Smooth muscle cell of bladder (primary cell): ENCODE data around the gene ERGIC3. TPM values are rescaled to one million over a fixed set of nuclear protein-coding genes. Genes with fewer than 3 reads are reported as not detected.

Experiments
- total RNA-seq: library from RNA; depleted of rRNA; stranded (reverse); fragments of >200 nt; gene quantifications from 2 replicates; pipeline ENCODE4 v1.2.3, GENCODE V29; 2014

Gene ERGIC3
- total RNA-seq, result 444 and 536 TPM in 2 replicates

DNA sequence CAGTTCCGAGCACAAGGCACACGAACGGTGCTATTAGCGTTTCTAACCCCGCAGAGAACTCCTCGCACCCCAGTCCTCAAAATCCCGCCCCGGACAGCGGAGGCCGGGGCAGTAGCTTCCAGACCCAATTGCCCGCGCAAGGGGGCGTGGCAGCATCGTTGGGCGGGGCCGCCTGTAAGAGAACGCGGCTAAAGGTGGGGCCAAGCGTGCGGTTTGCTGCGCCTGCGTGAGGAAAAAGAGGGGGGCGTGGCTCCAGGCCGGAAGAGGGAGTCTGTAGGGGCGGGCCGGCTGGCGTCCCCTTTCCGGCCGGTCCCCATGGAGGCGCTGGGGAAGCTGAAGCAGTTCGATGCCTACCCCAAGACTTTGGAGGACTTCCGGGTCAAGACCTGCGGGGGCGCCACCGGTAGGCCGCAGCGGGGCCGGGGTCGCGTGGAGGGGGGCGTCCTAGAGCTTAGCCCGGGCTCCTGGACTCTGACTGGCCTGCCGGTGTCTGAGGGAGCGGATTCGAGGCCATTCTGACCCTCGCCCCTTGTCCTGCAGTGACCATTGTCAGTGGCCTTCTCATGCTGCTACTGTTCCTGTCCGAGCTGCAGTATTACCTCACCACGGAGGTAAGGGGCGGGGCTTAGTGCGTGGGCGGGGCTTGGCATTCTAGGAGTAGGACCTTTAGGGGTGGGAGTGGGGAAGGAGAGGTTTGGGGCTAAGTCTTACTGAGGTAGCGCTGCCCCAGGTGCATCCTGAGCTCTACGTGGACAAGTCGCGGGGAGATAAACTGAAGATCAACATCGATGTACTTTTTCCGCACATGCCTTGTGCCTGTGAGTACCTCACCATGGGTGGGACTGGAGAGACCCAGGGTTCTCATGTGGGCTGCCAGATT lies at the start of gene ERGIC3:
Gene ERGIC3 (plus strand): TSS at position 296 of the 880 bp plus-strand sequence. CDS start 20 bp downstream, at position 316.

DNA sequence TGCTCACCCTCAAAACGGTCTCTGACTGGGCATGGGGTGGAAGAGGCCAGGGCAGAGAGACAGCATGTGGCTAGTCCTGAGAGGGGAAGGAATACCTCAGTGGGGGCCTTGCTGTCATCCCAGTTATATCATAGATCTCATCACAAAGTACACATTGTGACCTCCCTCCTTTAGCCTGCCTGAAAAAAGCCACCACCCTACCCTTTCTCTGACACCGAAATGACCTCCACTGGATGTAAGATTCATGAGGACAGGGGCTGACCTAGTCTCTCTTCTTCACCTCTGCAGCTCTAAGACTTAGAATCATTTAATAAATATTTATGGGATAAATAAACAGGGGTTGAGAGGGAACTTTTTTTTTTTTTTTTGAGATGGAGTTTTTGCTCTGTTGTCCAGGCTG lies 12.3 kb upstream of the ERGIC3 start, which contains the start of gene C20orf173:
Gene C20orf173 (minus strand): TSS at position 101 of the 400 bp plus-strand sequence. CDS start 279 bp downstream, outside the sequence.

Other genes starting within 250 kb of the ERGIC3 start
- gene FAM83C, start 249.7 kb upstream of the ERGIC3 start, total RNA-seq, result not detected in 2 replicates
- gene UQCC1, start 130.1 kb upstream of the ERGIC3 start, total RNA-seq, result 22.0 and 22.5 TPM in 2 replicates
- gene GDF5, start 103.8 kb upstream of the ERGIC3 start, total RNA-seq, result 1.7 and 2.1 TPM in 2 replicates
- gene CEP250, start 86.5 kb upstream of the ERGIC3 start, total RNA-seq, result 11.9 and 29.0 TPM in 2 replicates
- not detected in 2 replicates for gene C20orf173, start 12.4 kb upstream of the ERGIC3 start, total RNA-seq
- 11.9 and 22.0 TPM in 2 replicates for gene SPAG4, start 73.8 kb downstream of the ERGIC3 start, total RNA-seq
- gene CPNE1, start 122.8 kb downstream of the ERGIC3 start, total RNA-seq, result 147 and 199 TPM in 2 replicates
- 25.5 and 38.6 TPM in 2 replicates for gene RBM12, start 122.8 kb downstream of the ERGIC3 start, total RNA-seq
- gene NFS1, start 157.3 kb downstream of the ERGIC3 start, total RNA-seq, result 19.1 and 25.7 TPM in 2 replicates
- gene ROMO1, start 157.3 kb downstream of the ERGIC3 start, total RNA-seq, result 352 and 507 TPM in 2 replicates
- 319 and 352 TPM in 2 replicates for gene RBM39, start 200.2 kb downstream of the ERGIC3 start, total RNA-seq
- gene PHF20, start 229.9 kb downstream of the ERGIC3 start, total RNA-seq, result 18.8 and 21.4 TPM in 2 replicates